HG03045 (cell line): Measurements from ENCODE around the gene BUD31.

Experiments
- ATAC-seq: cut with Tn5 transposase; IDR thresholded peaks from one replicate; pipeline ENCODE4 v1.9.1; 2021; ENCODE audit warnings: mild to moderate bottlenecking, moderate library complexity; ENCODE audit not compliant: unreplicated experiment

Gene BUD31

DNA sequence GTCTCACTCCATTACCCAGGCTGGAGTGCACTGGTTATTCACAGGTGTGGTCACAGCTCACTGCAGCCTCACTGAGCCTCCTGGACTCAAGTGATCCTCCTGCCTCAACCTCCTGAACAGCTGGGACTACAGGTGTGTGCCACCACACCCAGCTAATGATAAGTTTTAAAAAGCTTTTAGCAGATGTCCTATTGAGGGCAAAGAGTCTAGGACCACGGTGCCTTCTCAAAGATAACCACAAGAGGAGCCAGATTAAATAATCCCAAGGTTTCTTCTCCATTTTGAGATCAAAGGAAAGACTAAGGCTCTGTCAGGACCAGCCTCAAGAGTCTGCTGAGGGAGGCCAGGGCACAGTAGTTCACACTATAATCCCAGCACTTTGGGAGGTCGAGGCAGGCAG is 52.5 kb downstream of the BUD31 start:
- ATAC-seq, result no peak

GRCh38 chr7:99465421-99465768 is 56.6 kb downstream of the BUD31 start:
- no peak for ATAC-seq

DNA sequence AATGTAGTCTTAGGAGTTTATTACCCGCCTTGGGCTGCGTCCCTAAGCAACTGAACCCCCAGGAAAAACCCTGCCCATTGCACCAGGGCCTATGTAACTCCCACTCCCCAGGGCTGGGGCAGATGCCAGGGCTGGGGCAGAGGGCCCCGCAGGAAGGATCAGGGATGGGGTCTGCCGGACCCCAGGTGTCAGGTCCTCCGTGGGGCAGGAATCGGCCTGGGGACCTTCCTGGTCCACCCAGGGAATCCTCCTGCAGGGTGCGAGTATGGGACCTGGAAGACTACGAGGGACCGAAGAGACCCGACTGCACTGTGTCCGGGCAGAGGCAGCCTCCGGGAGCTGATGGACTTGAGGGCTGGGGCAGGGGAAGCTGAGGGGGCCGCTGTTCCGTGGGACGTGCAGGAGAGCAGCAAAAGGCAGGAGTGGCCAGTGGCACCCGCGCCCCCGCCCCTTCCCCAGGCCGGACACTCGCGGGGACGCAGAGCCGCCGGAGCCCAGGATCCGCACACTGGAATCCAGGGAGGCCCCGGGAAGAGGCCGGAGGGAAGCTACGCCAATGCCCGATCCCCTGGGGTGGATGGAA is 59.7 kb downstream of the BUD31 start:
- ATAC-seq, result no peak
